K562 (cell line): ENCODE results near the gene DARS2. TPM values are rescaled to one million over a fixed set of nuclear protein-coding genes. Genes with fewer than 3 reads are reported as not detected.

Experiments
- ADNP ChIP-seq: fragments of 200-800 bp; sonication (Bioruptor generic); IDR thresholded peaks from 2 replicates; pipeline ENCODE4 v1.6.1; 2016; ENCODE audit warnings: missing genetic modification characterization, missing compliant biosample characterization
- ATF3 ChIP-seq, 2 experiments: fragments of 450-650 bp in 1 of 2; sonication (generic) in 1 of 2; formaldehyde crosslinking in 1 of 2; IDR thresholded peaks in 1 of 2; conservative IDR thresholded peaks in 1 of 2; 2 replicates each; pipeline versions ENCODE4 v1.6.1 to v1.8.1; 2016 to 2023; ENCODE audit warnings: mild to moderate bottlenecking in 2 of 2, moderate library complexity in 2 of 2, inconsistent platforms in 1 of 2, missing genetic modification reagents in 1 of 2
- DACH1 ChIP-seq: fragments of 450-650 bp; IDR thresholded peaks from 2 replicates; pipeline ENCODE4 v1.6.1; 2018; ENCODE audit not compliant: partially characterized antibody
- ELK1 ChIP-seq: sonication (generic); formaldehyde crosslinking; IDR thresholded peaks from 2 replicates; pipeline ENCODE4 v1.8.1; 2022; ENCODE audit warnings: missing genetic modification reagents
- FOXK2 ChIP-seq, 2 experiments: fragments of 450-650 bp; IDR thresholded peaks in 1 of 2; conservative IDR thresholded peaks in 1 of 2; 2 replicates each; pipeline ENCODE4 v1.6.1; 2016; ENCODE audit warnings: low read depth in 2 of 2, mild to moderate bottlenecking in 1 of 2
- JUND ChIP-seq, 2 experiments: IDR thresholded peaks; 2 replicates in 1 of 2; 3 replicates in 1 of 2; pipeline ENCODE4 v1.6.1; 2011; ENCODE audit warnings: borderline replicate concordance in 2 of 2, low read depth in 2 of 2, low read length in 2 of 2, improper control_type of control experiment in 1 of 2, missing biosample characterization in 1 of 2, missing genetic modification characterization in 1 of 2, missing genetic modification reagents in 1 of 2
- KAT7 ChIP-seq: sonication (generic); formaldehyde crosslinking; IDR thresholded peaks from 2 replicates; pipeline ENCODE4 v1.8.0; 2022; ENCODE audit warnings: missing genetic modification reagents, mild to moderate bottlenecking, borderline replicate concordance
- KAT8 ChIP-seq: fragments of 450-650 bp; IDR thresholded peaks from 2 replicates; pipeline ENCODE4 v1.6.1; 2016; ENCODE audit warnings: low read depth, mild to moderate bottlenecking
- NBN ChIP-seq: fragments of 450-650 bp; IDR thresholded peaks from 2 replicates; pipeline ENCODE4 v1.6.1; 2016; ENCODE audit warnings: low read depth, mild to moderate bottlenecking
- NCOA6 ChIP-seq: fragments of 450-650 bp; IDR thresholded peaks from 2 replicates; pipeline ENCODE4 v1.6.1; 2017; ENCODE audit warnings: mild to moderate bottlenecking
- NFE2L1 ChIP-seq: fragments of 450-650 bp; IDR thresholded peaks from 2 replicates; pipeline ENCODE4 v1.6.1; 2016; ENCODE audit warnings: missing genetic modification characterization, low read depth, mild to moderate bottlenecking, missing compliant biosample characterization, moderate library complexity, borderline replicate concordance
- NR4A1 ChIP-seq, 2 experiments: fragments of 250-450 bp in 1 of 2; fragments of 450-650 bp in 1 of 2; sonication (Bioruptor Pico) in 1 of 2; IDR thresholded peaks; 2 replicates each; pipeline versions ENCODE4 v1.4.0 to v1.6.1; 2016 to 2020; ENCODE audit warnings: mild to moderate bottlenecking in 2 of 2, missing compliant biosample characterization in 1 of 2, missing genetic modification characterization in 1 of 2, moderate library complexity in 1 of 2
- PYGO2 ChIP-seq: fragments of 450-650 bp; IDR thresholded peaks from 2 replicates; pipeline ENCODE4 v1.6.1; 2016; ENCODE audit warnings: mild to moderate bottlenecking, missing genetic modification characterization, moderate library complexity, missing compliant biosample characterization
- SRSF3 ChIP-seq: fragments of 200-400 bp; formaldehyde crosslinking; IDR thresholded peaks from 2 replicates; pipeline ENCODE4 v1.6.1; 2016; ENCODE audit warnings: mild to moderate bottlenecking, low read length, moderate library complexity; ENCODE audit not compliant: insufficient read depth
- ZFPM2 ChIP-seq: fragments of 250-450 bp; sonication (Bioruptor Pico); IDR thresholded peaks from 2 replicates; pipeline ENCODE4 v1.5.1; 2022; ENCODE audit warnings: mild to moderate bottlenecking
- ZNF436 ChIP-seq: fragments of 250-450, 450-650 bp; sonication (Bioruptor Pico); formaldehyde crosslinking; IDR thresholded peaks from 2 replicates; pipeline ENCODE4 v1.7.0; 2020; ENCODE audit warnings: mild to moderate bottlenecking
- ZNF589 ChIP-seq: fragments of 200-800 bp; sonication (Bioruptor generic); IDR thresholded peaks from 2 replicates; pipeline ENCODE4 v1.6.1; 2016; ENCODE audit warnings: low read depth, missing genetic modification characterization, missing compliant biosample characterization
- polyA plus RNA-seq, 8 experiments: library from polyadenylated mRNA; depleted of rRNA in 4 of 8; stranded (reverse) in 5 of 8; unstranded in 3 of 8; fragments of >200 nt; fragmentation: Nextera tagmentation in 2 of 8; fragmentation: Illumina TruSeq in 1 of 8; extraction: Ambion mirVana in 2 of 8; extraction: Trizol in 1 of 8; gene quantifications; 2 replicates each; pipeline versions ENCODE4 v1.2.1 to v1.2.3, GENCODE V29; 2011 to 2014; ENCODE audit warnings: inconsistent platforms in 1 of 8, missing spikeins in 1 of 8
- total RNA-seq, 7 experiments: library from RNA; depleted of rRNA in 6 of 7; stranded (reverse); fragments of >200 nt in 6 of 7; fragmentation: Illumina TruSeq in 2 of 7; extraction: Trizol in 2 of 7; gene quantifications; 2 replicates each; pipeline versions ENCODE4 v1.2.1 to v1.2.3, GENCODE V29; 2011 to 2021; ENCODE audit warnings: low replicate concordance in 1 of 7
- TF ChIP-seq, protein P1 (sequence below): fragments of 250-450 bp; sonication (Bioruptor Pico); IDR thresholded peaks from 2 replicates; pipeline ENCODE4 v1.4.0; 2020; ENCODE audit warnings: borderline replicate concordance
- TF ChIP-seq, protein P2 (sequence below), 2 experiments: fragments of 450-650 bp in 1 of 2; sonication (generic) in 1 of 2; formaldehyde crosslinking; conservative IDR thresholded peaks; 2 replicates each; pipeline versions ENCODE4 v1.4.0 to v1.8.1; 2020 to 2022; ENCODE audit warnings: mild to moderate bottlenecking in 1 of 2, missing genetic modification reagents in 1 of 2
- TF ChIP-seq, protein P3 (sequence below): fragments of 250-450 bp; sonication (Bioruptor Pico); IDR thresholded peaks from 2 replicates; pipeline ENCODE4 v1.5.0; 2021

DARS2 gene
- total and polyA plus RNA-seq, 9 of the 15 experiments (the other 6 are each of a cell fraction or from before 2014, with no cell fraction given) = 36.4 to 96.7 (median 68.6) TPM

GRCh38 chr1:173868266-173869020 lies 44.0 kb downstream of the DARS2 start, which contains the start of gene ZBTB37 (continued):
- TF ChIP-seq, protein P1, sequence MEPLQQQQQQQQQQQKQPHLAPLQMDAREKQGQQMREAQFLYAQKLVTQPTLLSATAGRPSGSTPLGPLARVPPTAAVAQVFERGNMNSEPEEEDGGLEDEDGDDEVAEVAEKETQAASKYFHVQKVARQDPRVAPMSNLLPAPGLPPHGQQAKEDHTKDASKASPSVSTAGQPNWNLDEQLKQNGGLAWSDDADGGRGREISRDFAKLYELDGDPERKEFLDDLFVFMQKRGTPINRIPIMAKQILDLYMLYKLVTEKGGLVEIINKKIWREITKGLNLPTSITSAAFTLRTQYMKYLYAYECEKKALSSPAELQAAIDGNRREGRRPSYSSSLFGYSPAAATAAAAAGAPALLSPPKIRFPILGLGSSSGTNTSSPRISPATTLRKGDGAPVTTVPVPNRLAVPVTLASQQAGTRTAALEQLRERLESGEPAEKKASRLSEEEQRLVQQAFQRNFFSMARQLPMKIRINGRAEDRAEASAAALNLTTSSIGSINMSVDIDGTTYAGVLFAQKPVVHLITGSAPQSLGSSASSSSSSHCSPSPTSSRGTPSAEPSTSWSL = no peak
- TF ChIP-seq ZFPM2 (no peak), DACH1 (peak; percentile 38), ADNP (tag) (no peak), NCOA6 (no peak), NFE2L1 (tag) (no peak), ZNF436 (CRISPR knock-in tag) (no peak), NR4A1 (CRISPR knock-in tag; IDR thresholded peaks at IDR 0.05) (no peak), NR4A1 (tag; IDR thresholded peaks at IDR 0.05) (no peak), ATF3 (IDR thresholded peaks at IDR 0.05) (no peak), ATF3 (CRISPR knock-in tag; conservative IDR thresholded peaks at IDR 0.05) (0 out of 2 replicates have a peak, but pooled peaks have one; percentile 64), FOXK2 (conservative IDR thresholded peaks at IDR 0.05 in 1 of 2, IDR thresholded peaks at IDR 0.05 in 1 of 2; ENCODE audit: low read depth in 2 of 2) (peak in 1 of 2 experiments; percentile 53; a peak in 2 of 4 replicates), JUND (IDR thresholded peaks at IDR 0.05; ENCODE audit: borderline replicate concordance, low read depth, low read length) (0 out of 2 replicates have a peak, but pooled peaks have one; percentile 8), JUND (tag; IDR thresholded peaks at IDR 0.05; ENCODE audit: borderline replicate concordance, low read depth, low read length) (no peak; the same call in 2 of the 3 replicates), PYGO2 (tag) (no peak), ZNF589 (CRISPR knock-in tag) (no peak), KAT8 (no peak), NBN (peak; percentile 44), KAT7 (CRISPR knock-in tag) (peak; percentile 92; the same call in 1 of the 2 replicates), SRSF3 (no peak), ELK1 (CRISPR knock-in tag) (no peak)
- TF ChIP-seq, protein P2, sequence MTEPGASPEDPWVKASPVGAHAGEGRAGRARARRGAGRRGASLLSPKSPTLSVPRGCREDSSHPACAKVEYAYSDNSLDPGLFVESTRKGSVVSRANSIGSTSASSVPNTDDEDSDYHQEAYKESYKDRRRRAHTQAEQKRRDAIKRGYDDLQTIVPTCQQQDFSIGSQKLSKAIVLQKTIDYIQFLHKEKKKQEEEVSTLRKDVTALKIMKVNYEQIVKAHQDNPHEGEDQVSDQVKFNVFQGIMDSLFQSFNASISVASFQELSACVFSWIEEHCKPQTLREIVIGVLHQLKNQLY (CRISPR knock-in tag; conservative IDR thresholded peaks at IDR 0.05) = no peak
- TF ChIP-seq, protein P3, sequence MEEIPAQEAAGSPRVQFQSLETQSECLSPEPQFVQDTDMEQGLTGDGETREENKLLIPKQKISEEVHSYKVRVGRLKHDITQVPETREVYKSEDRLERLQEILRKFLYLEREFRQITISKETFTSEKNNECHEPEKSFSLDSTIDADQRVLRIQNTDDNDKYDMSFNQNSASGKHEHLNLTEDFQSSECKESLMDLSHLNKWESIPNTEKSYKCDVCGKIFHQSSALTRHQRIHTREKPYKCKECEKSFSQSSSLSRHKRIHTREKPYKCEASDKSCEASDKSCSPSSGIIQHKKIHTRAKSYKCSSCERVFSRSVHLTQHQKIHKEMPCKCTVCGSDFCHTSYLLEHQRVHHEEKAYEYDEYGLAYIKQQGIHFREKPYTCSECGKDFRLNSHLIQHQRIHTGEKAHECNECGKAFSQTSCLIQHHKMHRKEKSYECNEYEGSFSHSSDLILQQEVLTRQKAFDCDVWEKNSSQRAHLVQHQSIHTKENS (CRISPR knock-in tag) = no peak
